Measurements from ENCODE around the gene SGSM1.
A peak's percentile ranks its signal among the peaks of the same experiment; 100 is the strongest.

SGSM1 gene

DNA sequence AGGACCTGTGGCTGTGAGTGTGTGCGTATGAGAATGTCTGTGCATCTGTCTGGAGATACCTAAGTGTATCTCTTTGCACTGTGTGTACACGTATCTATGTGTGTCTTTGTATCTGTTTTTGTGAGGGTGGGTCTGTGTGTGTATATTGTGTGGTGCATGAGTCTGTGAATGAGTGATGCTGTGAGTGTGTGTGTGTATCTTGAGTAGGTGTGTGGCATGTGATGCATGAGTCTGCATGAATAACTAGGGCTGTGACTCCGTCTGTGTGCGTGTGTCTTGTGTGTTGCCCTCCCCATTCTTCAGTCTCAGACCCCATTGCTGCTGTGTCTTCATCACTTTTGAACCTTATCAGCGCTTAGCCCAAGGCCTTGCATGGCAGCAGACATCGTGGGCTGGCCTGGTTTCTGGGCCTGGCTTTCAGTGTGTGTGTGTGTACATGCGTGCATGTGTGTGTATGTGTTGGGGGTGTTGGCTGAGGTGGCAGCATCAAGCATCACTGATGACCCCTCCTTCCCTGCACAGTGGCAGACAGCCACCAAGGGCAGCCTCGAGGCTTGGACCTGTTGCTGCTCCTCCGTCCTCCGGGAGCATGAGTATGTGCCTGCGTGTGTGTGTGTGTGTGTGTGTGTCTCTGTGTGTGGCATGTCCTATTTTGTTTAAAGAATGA, 1.4 kb downstream of the SGSM1 start:
- peak overlapping the region; percentile 88 to 95 for H3K27ac ChIP-seq
- TF ChIP-seq, protein P1, sequence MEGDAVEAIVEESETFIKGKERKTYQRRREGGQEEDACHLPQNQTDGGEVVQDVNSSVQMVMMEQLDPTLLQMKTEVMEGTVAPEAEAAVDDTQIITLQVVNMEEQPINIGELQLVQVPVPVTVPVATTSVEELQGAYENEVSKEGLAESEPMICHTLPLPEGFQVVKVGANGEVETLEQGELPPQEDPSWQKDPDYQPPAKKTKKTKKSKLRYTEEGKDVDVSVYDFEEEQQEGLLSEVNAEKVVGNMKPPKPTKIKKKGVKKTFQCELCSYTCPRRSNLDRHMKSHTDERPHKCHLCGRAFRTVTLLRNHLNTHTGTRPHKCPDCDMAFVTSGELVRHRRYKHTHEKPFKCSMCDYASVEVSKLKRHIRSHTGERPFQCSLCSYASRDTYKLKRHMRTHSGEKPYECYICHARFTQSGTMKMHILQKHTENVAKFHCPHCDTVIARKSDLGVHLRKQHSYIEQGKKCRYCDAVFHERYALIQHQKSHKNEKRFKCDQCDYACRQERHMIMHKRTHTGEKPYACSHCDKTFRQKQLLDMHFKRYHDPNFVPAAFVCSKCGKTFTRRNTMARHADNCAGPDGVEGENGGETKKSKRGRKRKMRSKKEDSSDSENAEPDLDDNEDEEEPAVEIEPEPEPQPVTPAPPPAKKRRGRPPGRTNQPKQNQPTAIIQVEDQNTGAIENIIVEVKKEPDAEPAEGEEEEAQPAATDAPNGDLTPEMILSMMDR (IDR thresholded peaks at IDR 0.05) = no peak
- peak; percentile 84 for DNase-seq (ENCODE audit: low spot score)
- H3K4me3 ChIP-seq = peak overlapping the region; percentile 92

DNA sequence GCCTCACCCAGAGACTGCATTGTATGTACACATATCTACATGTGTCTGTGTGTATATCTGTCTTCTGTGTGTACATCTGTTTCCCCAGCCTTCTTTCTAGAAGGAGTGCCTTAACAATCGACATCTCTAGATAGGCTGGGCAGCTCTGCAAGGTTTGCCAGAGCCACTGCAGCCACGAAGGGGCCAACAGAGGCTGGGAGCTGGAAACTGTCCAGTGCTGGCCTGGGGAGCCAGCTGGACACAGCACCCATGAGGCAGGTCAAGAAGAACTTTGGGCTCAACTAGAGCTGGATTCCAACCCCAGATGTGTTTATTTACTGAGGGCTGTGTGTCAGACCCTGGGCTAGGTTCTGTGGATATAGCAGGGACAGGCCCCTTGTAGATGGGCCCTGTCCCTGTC, 3.3 kb downstream of the SGSM1 start:
- TF ChIP-seq, protein P1 (IDR thresholded peaks at IDR 0.05) = no peak
- Histone ChIP-seq H3K4me3 (no peak overlapping the region), H3K27ac (peak overlapping the region; percentile 76 to 88)
- no peak for DNase-seq (ENCODE audit: low spot score)

DNA sequence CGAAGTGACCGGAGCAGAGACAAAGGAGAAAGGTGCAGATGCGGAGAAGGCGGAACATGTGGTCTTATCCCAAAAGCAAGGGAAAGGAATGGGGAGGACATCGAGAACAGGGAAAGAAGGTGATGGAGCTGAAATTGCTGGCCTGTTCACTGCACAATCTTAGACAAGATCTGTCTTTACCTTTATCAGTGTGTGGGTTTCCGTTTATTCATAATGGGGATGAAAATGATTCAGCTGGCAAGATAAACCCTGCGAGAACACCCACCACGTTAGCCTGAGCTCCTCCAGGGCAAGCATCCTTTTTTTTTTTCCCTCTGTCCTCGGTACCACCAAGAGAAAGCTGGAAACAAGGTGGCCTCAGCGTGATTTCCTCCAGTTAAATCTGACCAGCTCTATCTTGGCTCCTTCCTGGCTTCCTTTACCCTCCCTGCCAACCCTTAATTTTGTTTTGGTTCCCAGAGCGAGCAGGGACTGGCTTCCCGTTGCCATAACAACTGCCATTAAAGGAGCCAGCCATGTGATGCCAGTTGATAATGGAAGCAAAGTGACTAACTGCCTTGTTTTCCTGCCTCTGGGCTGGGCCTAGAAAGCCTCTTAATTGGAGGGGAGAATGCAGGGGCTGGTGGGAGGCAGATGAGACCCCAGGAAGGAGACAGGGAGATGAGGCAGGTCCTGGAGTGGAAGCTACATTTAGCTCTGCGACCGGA, 4.2 kb downstream of the SGSM1 start:
- peak overlapping the region; percentile 76 to 88 for H3K27ac ChIP-seq
- DNase-seq (ENCODE audit: low spot score) = peak; percentile 87
- TF ChIP-seq, protein P1 (IDR thresholded peaks at IDR 0.05) = no peak

DNA sequence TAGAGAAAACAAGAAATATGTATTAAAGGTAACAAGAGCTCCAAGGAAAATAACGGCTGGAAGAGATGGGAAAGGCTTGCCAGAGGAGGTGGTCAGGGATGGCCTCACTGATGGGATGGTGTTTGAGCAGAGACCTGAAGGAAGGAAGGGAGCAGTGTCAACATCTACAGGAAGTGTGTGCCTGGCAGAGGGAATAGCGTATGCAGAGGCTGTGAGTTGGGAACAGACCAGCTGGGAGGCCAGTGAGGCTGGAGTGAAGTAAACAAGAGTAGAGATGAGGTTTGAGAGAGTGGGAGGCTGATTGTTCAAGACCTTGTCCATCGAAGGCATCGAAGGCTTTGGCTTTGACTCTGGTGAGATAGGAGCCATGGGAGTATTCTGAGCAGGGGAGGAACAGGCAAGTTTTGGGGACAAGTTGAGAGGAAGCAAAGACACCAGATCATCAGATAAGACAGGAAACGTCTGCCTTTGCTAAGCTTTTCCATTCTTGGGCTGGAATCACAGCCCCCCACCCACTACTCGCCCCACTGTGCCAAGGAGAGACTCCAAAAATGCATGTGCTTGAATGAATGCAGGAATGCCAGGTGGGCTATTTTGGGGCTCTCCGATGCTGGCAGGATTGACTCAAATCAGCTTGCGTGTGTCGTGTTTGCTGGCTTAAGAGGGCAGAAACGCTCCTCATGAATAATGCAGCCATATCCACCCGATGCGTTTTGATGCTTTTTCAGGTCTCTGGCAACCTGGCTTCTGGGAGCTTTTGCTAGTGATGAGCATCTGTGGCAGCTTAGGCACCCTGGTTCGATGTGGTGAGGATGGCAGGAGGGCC, 7.2 kb downstream of the SGSM1 start:
- no peak for DNase-seq (ENCODE audit: low spot score)
- H3K27ac ChIP-seq = no peak overlapping the region
- TF ChIP-seq, protein P1 (IDR thresholded peaks at IDR 0.05) = no peak
- no peak overlapping the region for H3K4me3 ChIP-seq

More for the DNA sequence above, 4.2 kb downstream of the SGSM1 start:
- H3K4me3 ChIP-seq = no peak overlapping the region

DNA sequence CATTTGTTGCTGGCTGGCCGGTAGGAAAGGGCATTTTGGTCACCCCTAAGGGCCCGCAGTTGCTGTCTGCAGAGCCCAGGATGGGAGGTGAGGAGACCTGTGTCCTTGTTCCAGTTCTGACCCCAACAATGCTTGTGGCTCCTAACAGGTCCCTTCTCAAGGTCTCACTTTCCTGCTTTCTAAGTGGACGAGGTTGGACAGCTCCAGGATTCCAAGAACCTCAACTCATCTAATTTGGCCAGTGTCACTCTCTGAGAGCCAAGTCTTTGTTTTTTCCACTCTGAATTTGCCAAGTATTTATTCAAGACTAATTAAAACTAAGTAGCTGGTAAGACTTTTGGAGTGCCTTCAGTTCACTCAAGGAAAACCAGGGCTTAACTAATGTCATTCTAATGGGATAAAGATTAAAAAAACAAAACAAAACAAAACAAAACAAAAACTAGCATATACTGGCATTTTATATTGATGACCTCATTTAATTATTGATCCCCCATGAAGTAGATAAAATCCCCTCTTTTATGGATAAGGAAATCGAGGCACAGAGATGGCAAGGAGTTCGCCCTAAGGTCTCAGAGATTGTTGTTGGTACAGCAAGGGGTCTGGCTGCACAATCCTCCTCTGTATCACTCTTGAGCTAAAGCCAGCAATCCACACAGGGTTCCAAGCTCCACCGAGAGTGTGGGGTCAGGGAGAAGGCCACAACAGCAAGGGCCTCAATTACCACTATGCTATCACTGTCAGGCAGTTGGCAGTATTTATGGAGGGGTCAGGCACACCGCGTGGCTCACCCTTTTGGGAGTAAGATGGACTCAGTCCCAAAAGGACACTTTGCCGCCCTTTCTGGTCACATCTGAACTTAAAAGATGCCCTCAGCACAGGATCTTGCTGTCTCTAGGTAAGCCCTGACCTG, 8.1 kb downstream of the SGSM1 start:
- TF ChIP-seq, protein P1 (IDR thresholded peaks at IDR 0.05) = no peak
- no peak overlapping the region for H3K27ac ChIP-seq
- no peak for DNase-seq (ENCODE audit: low spot score)
- no peak overlapping the region for H3K4me3 ChIP-seq

DNA sequence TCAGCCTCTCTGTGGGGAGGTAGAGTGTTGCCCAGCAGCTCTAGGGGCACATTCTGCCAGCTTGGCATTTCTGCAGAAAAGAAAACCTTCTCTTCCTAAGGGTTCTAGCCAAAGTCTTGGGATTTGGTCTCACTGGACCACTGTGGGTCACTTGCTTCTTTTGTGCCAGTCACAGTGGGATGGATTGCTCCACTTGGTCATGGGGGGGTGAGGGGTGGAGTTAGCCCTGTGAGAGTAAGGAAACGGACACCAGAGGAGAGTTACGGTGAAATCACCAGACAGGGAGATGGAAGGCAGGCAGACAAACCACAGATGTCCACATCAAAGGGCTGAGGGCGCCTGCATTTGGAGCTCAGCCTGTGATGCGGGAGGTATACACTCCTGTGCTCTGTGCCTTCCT, 10.8 kb downstream of the SGSM1 start:
- TF ChIP-seq, protein P1 (IDR thresholded peaks at IDR 0.05) = no peak
- H3K27ac ChIP-seq = no peak overlapping the region
- DNase-seq (ENCODE audit: low spot score) = no peak
- H3K4me3 ChIP-seq = no peak overlapping the region

All from coronary artery (tissue), 2 donors.